SK-N-MC (cell line): ENCODE data around the gene NPPB.

ENCODE experiments used
- EZH2 ChIP-seq: fragments of 200-600 bp; sonication (generic); IDR thresholded peaks from one replicate; pipeline ENCODE4 v1.6.1; 2017; ENCODE audit warnings: antibody characterized with exemption
- FOXP2 ChIP-seq: optimal IDR thresholded peaks from 2 replicates; pipeline ENCODE3; 2011; ENCODE audit warnings: mild to moderate bottlenecking, moderate library complexity; ENCODE audit not compliant: insufficient read depth; ENCODE audit errors: extremely low read length, control extremely low read depth
- POLR2AphosphoS5 ChIP-seq: IDR thresholded peaks from 2 replicates; pipeline ENCODE4 v1.6.1; 2012; ENCODE audit warnings: mild to moderate bottlenecking, low read depth, low read length, borderline replicate concordance

DNA sequence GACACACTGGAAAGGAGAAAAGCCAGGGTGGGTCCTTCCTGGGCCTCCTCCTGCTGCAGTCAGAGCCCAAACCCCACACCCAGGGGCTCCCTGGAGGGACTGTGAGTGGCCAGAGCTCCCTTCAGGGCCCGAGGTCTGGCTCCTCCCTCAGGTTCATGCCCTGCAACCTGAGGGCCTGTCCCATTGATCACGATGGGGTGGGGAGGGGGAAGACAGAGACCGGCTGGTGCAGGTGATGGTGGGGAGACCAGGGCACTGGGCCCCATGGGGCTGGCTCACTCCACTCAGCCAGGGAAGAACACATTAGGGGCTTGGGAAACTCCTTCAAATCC lies 30.1 kb upstream of the NPPB start:
- TF ChIP-seq EZH2: no peak
- no peak for TF ChIP-seq POLR2AphosphoS5
- TF ChIP-seq FOXP2: no peak
